A549 (cell line): ENCODE measurements around the gene CASP4.

Source experiments
- BHLHE40 ChIP-seq: IDR thresholded peaks from 2 replicates; pipeline ENCODE4 v1.6.1; 2012; ENCODE audit warnings: low read depth, low read length, inconsistent platforms
- CHD2 ChIP-seq: fragments of 150-350 bp; IDR thresholded peaks from 2 replicates; pipeline ENCODE4 v1.6.1; 2014; ENCODE audit warnings: low read length; ENCODE audit not compliant: partially characterized antibody
- EP300 ChIP-seq, 2 experiments: fragments of >200 bp; sonication (Bioruptor Twin); formaldehyde crosslinking; IDR thresholded peaks; 2 replicates in 1 of 2; 3 replicates in 1 of 2; pipeline ENCODE4 v1.6.1; 2016 to 2017
- JUN ChIP-seq, 2 experiments: fragments of >200 bp; sonication (Bioruptor Twin); formaldehyde crosslinking; IDR thresholded peaks; 2 replicates in 1 of 2; 3 replicates in 1 of 2; pipeline ENCODE4 v1.6.1; 2016 to 2017
- KDM1A ChIP-seq: fragments of 200-600 bp; sonication (generic); IDR thresholded peaks from 2 replicates; pipeline ENCODE4 v1.6.1; 2016; ENCODE audit warnings: low read depth, mild to moderate bottlenecking
- MAZ ChIP-seq: fragments of 150-350 bp; IDR thresholded peaks from 2 replicates; pipeline ENCODE4 v1.6.1; 2014; ENCODE audit warnings: antibody characterized with exemption, low read depth, low read length, borderline replicate concordance
- MYC ChIP-seq: IDR thresholded peaks from 2 replicates; pipeline ENCODE4 v1.6.1; 2012; ENCODE audit warnings: mild to moderate bottlenecking, inconsistent platforms, low read length, improper control_type of control experiment, borderline replicate concordance
- NPAS2 ChIP-seq: fragments of 250-450 bp; sonication (Bioruptor Pico); IDR thresholded peaks from 2 replicates; pipeline ENCODE4 v1.8.0; 2022; ENCODE audit warnings: mild to moderate bottlenecking, moderate library complexity, borderline replicate concordance
- POLR2A ChIP-seq: IDR thresholded peaks from 2 replicates; pipeline ENCODE4 v1.6.1; 2012; ENCODE audit warnings: mild to moderate bottlenecking, low read length
- POLR2AphosphoS2 ChIP-seq: conservative IDR thresholded peaks from 2 replicates; pipeline ENCODE4 v1.6.1; 2012; ENCODE audit warnings: low read length, improper control_type of control experiment, inconsistent platforms
- RCOR1 ChIP-seq: fragments of 150-350 bp; IDR thresholded peaks from 2 replicates; pipeline ENCODE4 v1.6.1; 2014; ENCODE audit warnings: antibody characterized with exemption, low read length, low read depth
- REST ChIP-seq: fragments of 200-600 bp; sonication (generic); IDR thresholded peaks from 2 replicates; pipeline ENCODE4 v1.6.1; 2016; ENCODE audit warnings: antibody characterized with exemption, mild to moderate bottlenecking, moderate library complexity
- TF ChIP-seq, protein P1 (sequence below): fragments of >200 bp; sonication (Bioruptor Twin); formaldehyde crosslinking; IDR thresholded peaks from 3 replicates; pipeline ENCODE4 v1.5.1; 2016

DNA sequence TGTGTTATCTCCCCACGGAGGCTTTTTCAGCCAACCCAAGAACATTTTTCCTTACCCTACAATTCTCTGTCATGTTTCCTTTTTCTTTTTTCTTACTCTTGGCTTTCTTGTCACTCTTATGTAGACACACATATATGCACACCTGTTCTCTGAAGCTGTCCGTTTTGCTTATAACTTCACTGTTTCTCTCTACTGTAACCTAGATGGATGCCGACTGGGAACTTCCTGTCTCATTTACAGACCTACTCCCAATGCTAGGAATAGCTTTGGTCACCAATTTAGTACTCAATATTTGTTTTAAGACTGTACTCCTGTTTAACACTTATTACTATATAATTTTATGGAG lies 60.2 kb downstream of the CASP4 start:
- TF ChIP-seq, protein P1, sequence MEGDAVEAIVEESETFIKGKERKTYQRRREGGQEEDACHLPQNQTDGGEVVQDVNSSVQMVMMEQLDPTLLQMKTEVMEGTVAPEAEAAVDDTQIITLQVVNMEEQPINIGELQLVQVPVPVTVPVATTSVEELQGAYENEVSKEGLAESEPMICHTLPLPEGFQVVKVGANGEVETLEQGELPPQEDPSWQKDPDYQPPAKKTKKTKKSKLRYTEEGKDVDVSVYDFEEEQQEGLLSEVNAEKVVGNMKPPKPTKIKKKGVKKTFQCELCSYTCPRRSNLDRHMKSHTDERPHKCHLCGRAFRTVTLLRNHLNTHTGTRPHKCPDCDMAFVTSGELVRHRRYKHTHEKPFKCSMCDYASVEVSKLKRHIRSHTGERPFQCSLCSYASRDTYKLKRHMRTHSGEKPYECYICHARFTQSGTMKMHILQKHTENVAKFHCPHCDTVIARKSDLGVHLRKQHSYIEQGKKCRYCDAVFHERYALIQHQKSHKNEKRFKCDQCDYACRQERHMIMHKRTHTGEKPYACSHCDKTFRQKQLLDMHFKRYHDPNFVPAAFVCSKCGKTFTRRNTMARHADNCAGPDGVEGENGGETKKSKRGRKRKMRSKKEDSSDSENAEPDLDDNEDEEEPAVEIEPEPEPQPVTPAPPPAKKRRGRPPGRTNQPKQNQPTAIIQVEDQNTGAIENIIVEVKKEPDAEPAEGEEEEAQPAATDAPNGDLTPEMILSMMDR: no peak
- no peak for TF ChIP-seq RCOR1
- no peak for TF ChIP-seq POLR2A
- TF ChIP-seq MYC: no peak
- TF ChIP-seq NPAS2: no peak
- no peak for TF ChIP-seq POLR2AphosphoS2
- no peak for TF ChIP-seq JUN (IDR thresholded peaks at IDR 0.05)
- no peak for TF ChIP-seq CHD2
- TF ChIP-seq REST: no peak
- TF ChIP-seq MAZ: no peak
- TF ChIP-seq KDM1A: no peak
- TF ChIP-seq BHLHE40: no peak
- TF ChIP-seq EP300 (IDR thresholded peaks at IDR 0.05): no peak
